Renal pelvis (tissue), 4 donors: Measurements from ENCODE around the gene SVOP. TPM values are rescaled to one million over a fixed set of nuclear protein-coding genes. Genes with fewer than 3 reads are reported as not detected.

Experiments
- DNase-seq: peaks from one replicate; pipeline ENCODE4 v3.0.0-alpha.2; 2013
- polyA plus RNA-seq, 3 donors: library from polyadenylated mRNA; unstranded; fragments of 120-200 nt; gene quantifications; one replicate each; pipeline ENCODE4 v1.2.1, GENCODE V29; 2013; ENCODE audit not compliant: insufficient read length in 3 of 3

The SVOP gene
- polyA plus RNA-seq, 3 donors, result 0.04 to 0.16 (median 0.12) TPM

- no peak for DNase-seq
These were observed 43.5 kb downstream of the SVOP start for GRCh38 chr12:108977360-108977759.

GRCh38 chr12:108975024-108975593, 45.8 kb downstream of the SVOP start:
- no peak for DNase-seq

- no peak for DNase-seq
These were observed 47.2 kb downstream of the SVOP start for GRCh38 chr12:108973629-108974152.

GRCh38 chr12:108972358-108972757, 48.5 kb downstream of the SVOP start:
- DNase-seq, result peak; percentile 29

- no peak for DNase-seq
These were observed 51.2 kb downstream of the SVOP start for GRCh38 chr12:108969622-108970021.

- no peak for DNase-seq
These were observed 52.9 kb downstream of the SVOP start for GRCh38 chr12:108967869-108968540.

- no peak for DNase-seq
These were observed 54.3 kb downstream of the SVOP start for GRCh38 chr12:108966378-108967151.

GRCh38 chr12:108965886-108966285, 55.0 kb downstream of the SVOP start:
- no peak for DNase-seq

GRCh38 chr12:108964371-108965352, 56.2 kb downstream of the SVOP start:
- no peak for DNase-seq

GRCh38 chr12:108962256-108962655, 58.6 kb downstream of the SVOP start:
- DNase-seq, result no peak

GRCh38 chr12:108959748-108960655, 60.9 kb downstream of the SVOP start:
- DNase-seq, result no peak

GRCh38 chr12:108955225-108955835, 65.5 kb downstream of the SVOP start:
- DNase-seq, result peak; percentile 96

GRCh38 chr12:108950991-108951739, 69.7 kb downstream of the SVOP start:
- peak; percentile 60 for DNase-seq

- DNase-seq, result no peak
These were observed 70.9 kb downstream of the SVOP start for GRCh38 chr12:108949976-108950375.

GRCh38 chr12:108948367-108948766, 72.5 kb downstream of the SVOP start:
- no peak for DNase-seq

- DNase-seq, result no peak
These were observed 73.8 kb downstream of the SVOP start for GRCh38 chr12:108947097-108947496.

GRCh38 chr12:108940138-108940537, 80.7 kb downstream of the SVOP start:
- no peak for DNase-seq

GRCh38 chr12:108939594-108939993, 81.3 kb downstream of the SVOP start:
- DNase-seq, result no peak

- DNase-seq, result no peak
These were observed 82.5 kb downstream of the SVOP start for GRCh38 chr12:108938247-108938924.
